ENCODE data around the gene CTXN2.

The CTXN2 gene

GRCh38 chr15:48248414-48248813, 56.9 kb downstream of the CTXN2 start:
- no peak overlapping the region for H3K4me3 ChIP-seq (ENCODE audit: low read length)
- TF ChIP-seq EZH2phosphoT487 (IDR thresholded peaks at IDR 0.05; ENCODE audit: borderline replicate concordance, low read length), result no peak
- no peak for TF ChIP-seq CTCF (IDR thresholded peaks at IDR 0.05; ENCODE audit: low read depth, low read length, poor library complexity, severe bottlenecking)
- no peaks in the 10 kb centered on the region for H3F3A ChIP-seq (ENCODE audit: control insufficient read depth, insufficient read depth)
- H3K4me1 ChIP-seq (ENCODE audit: control insufficient read depth, low read length), result no peaks in the 10 kb centered on the region
- H3K27ac ChIP-seq (ENCODE audit: low read depth, low read length), result no peak overlapping the region
- no peaks in the 10 kb centered on the region for H3K9me3 ChIP-seq (ENCODE audit: control insufficient read depth, insufficient read depth, low read length)
- H3K4me2 ChIP-seq (ENCODE audit: low read length), result no peak overlapping the region
- no peaks in the 10 kb centered on the region for H3K27me3 ChIP-seq (ENCODE audit: control insufficient read depth, low read length)
- H3K36me3 ChIP-seq (ENCODE audit: control insufficient read depth, low read length), result no peaks in the 10 kb centered on the region
- no peaks in the 10 kb centered on the region for H4K20me1 ChIP-seq (ENCODE audit: control insufficient read depth, insufficient read depth, low read depth, low read length)
- no peaks in the 10 kb centered on the region for H3K9me2 ChIP-seq (replicated peaks; ENCODE audit: control insufficient read depth, low read length)
- H3K79me2 ChIP-seq (ENCODE audit: control insufficient read depth, low read length), result no peaks in the 10 kb centered on the region

- Histone ChIP-seq H4K20me1 (ENCODE audit: control insufficient read depth, insufficient read depth, low read depth, low read length) (no peaks in the 10 kb centered on the region), H3K27ac (ENCODE audit: low read depth, low read length) (no peak overlapping the region), H3K4me3 (ENCODE audit: low read length) (no peak overlapping the region), H3K27me3 (ENCODE audit: control insufficient read depth, low read length) (no peaks in the 10 kb centered on the region), H3F3A (ENCODE audit: control insufficient read depth, insufficient read depth) (no peaks in the 10 kb centered on the region), H3K4me2 (ENCODE audit: low read length) (no peak overlapping the region), H3K79me2 (ENCODE audit: control insufficient read depth, low read length) (no peaks in the 10 kb centered on the region), H3K4me1 (ENCODE audit: control insufficient read depth, low read length) (no peaks in the 10 kb centered on the region), H3K36me3 (ENCODE audit: control insufficient read depth, low read length) (no peaks in the 10 kb centered on the region), H3K9me2 (replicated peaks; ENCODE audit: control insufficient read depth, low read length) (no peaks in the 10 kb centered on the region), H3K9me3 (ENCODE audit: control insufficient read depth, insufficient read depth, low read length) (no peaks in the 10 kb centered on the region)
- TF ChIP-seq CTCF (IDR thresholded peaks at IDR 0.05; ENCODE audit: low read depth, low read length, poor library complexity, severe bottlenecking) (peak; percentile 67), EZH2phosphoT487 (IDR thresholded peaks at IDR 0.05; ENCODE audit: borderline replicate concordance, low read length) (no peak)
These were observed 59.2 kb downstream of the CTXN2 start for GRCh38 chr15:48250640-48251076.

- H3K4me3 ChIP-seq (ENCODE audit: low read length), result no peak overlapping the region
- no peaks in the 10 kb centered on the region for H3K4me1 ChIP-seq (ENCODE audit: control insufficient read depth, low read length)
- H3K4me2 ChIP-seq (ENCODE audit: low read length), result no peak overlapping the region
- no peaks in the 10 kb centered on the region for H3K36me3 ChIP-seq (ENCODE audit: control insufficient read depth, low read length)
- no peaks in the 10 kb centered on the region for H3K79me2 ChIP-seq (ENCODE audit: control insufficient read depth, low read length)
- H3K27ac ChIP-seq (ENCODE audit: low read depth, low read length), result no peak overlapping the region
- no peaks in the 10 kb centered on the region for H3K9me3 ChIP-seq (ENCODE audit: control insufficient read depth, insufficient read depth, low read length)
- no peaks in the 10 kb centered on the region for H3K9me2 ChIP-seq (replicated peaks; ENCODE audit: control insufficient read depth, low read length)
- no peaks in the 10 kb centered on the region for H3K27me3 ChIP-seq (ENCODE audit: control insufficient read depth, low read length)
- TF ChIP-seq EZH2phosphoT487 (IDR thresholded peaks at IDR 0.05; ENCODE audit: borderline replicate concordance, low read length), result no peak
- no peak for TF ChIP-seq CTCF (IDR thresholded peaks at IDR 0.05; ENCODE audit: low read depth, low read length, poor library complexity, severe bottlenecking)
- no peaks in the 10 kb centered on the region for H4K20me1 ChIP-seq (ENCODE audit: control insufficient read depth, insufficient read depth, low read depth, low read length)
- no peaks in the 10 kb centered on the region for H3F3A ChIP-seq (ENCODE audit: control insufficient read depth, insufficient read depth)
These were observed 61.7 kb downstream of the CTXN2 start for GRCh38 chr15:48253172-48253571.

All from DOHH2 (cell line).